Astrocyte (in vitro differentiated cells and primary cell): ENCODE results near the gene TEX2. TPM values are rescaled to one million over a fixed set of nuclear protein-coding genes. Genes with fewer than 3 reads are reported as not detected.

Experiments
- DNase-seq: peaks from one replicate; pipeline ENCODE4 v3.0.0-alpha.2; 2010; ENCODE audit warnings: low read depth
- FAIRE-seq: peaks from 2 replicates; lab custom pipeline; 2011; peaks lifted over from hg19 to GRCh38; lab: Jason Lieb, UNC
- H2AFZ ChIP-seq: 2 replicates; pipeline ENCODE4 v1.6.0; 2012; ENCODE audit warnings: low read depth, low read length, inconsistent platforms
- H3K27ac ChIP-seq: 2 replicates; pipeline ENCODE4 v1.5.1; 2011; ENCODE audit warnings: low read depth, low read length, inconsistent platforms
- H3K27me3 ChIP-seq: 2 replicates; pipeline ENCODE4 v1.6.0; 2011; ENCODE audit warnings: low read length, inconsistent platforms; ENCODE audit not compliant: insufficient read depth
- H3K36me3 ChIP-seq: 2 replicates; pipeline ENCODE4 v1.5.1; 2011; ENCODE audit warnings: low read length, inconsistent platforms; ENCODE audit not compliant: insufficient read depth
- H3K4me1 ChIP-seq: 2 replicates; pipeline ENCODE4 v1.5.1; 2011; ENCODE audit warnings: low read length, inconsistent platforms; ENCODE audit not compliant: insufficient read depth
- H3K4me2 ChIP-seq: 2 replicates; pipeline ENCODE4 v1.6.0; 2012; ENCODE audit warnings: low read length, inconsistent platforms
- H3K4me3 ChIP-seq: 2 replicates; pipeline ENCODE4 v1.5.1; 2011; ENCODE audit warnings: low read depth, mild to moderate bottlenecking, low read length, inconsistent platforms; ENCODE audit not compliant: insufficient read depth
- H3K79me2 ChIP-seq: 2 replicates; pipeline ENCODE4 v1.6.0; 2012; ENCODE audit warnings: mild to moderate bottlenecking, low read length, inconsistent platforms; ENCODE audit not compliant: insufficient read depth
- H3K9ac ChIP-seq: 2 replicates; pipeline ENCODE4 v1.6.0; 2012; ENCODE audit warnings: mild to moderate bottlenecking, low read length, inconsistent platforms
- H3K9me3 ChIP-seq: 2 replicates; pipeline ENCODE4 v1.5.1; 2012; ENCODE audit warnings: low read depth, mild to moderate bottlenecking, low read length, inconsistent platforms; ENCODE audit not compliant: insufficient read depth
- H4K20me1 ChIP-seq: 2 replicates; pipeline ENCODE4 v1.6.0; 2012; ENCODE audit warnings: low read length, inconsistent platforms; ENCODE audit not compliant: insufficient read depth
- H3K27ac Mint-ChIP-seq: one replicate; pipeline ENCODE4 v1.8.0; 2021; ENCODE audit warnings: mild to moderate bottlenecking, mixed read lengths; ENCODE audit not compliant: unreplicated experiment
- H3K27me3 Mint-ChIP-seq: one replicate; pipeline ENCODE4 v1.8.0; 2021; ENCODE audit warnings: low read depth, mixed read lengths; ENCODE audit not compliant: unreplicated experiment
- H3K36me3 Mint-ChIP-seq: one replicate; pipeline ENCODE4 v1.8.0; 2021; ENCODE audit warnings: low read depth, mixed read lengths; ENCODE audit not compliant: unreplicated experiment
- H3K4me1 Mint-ChIP-seq: one replicate; pipeline ENCODE4 v1.8.0; 2021; ENCODE audit warnings: low read depth, mixed read lengths; ENCODE audit not compliant: unreplicated experiment
- H3K4me3 Mint-ChIP-seq: one replicate; pipeline ENCODE4 v1.8.0; 2021; ENCODE audit warnings: mild to moderate bottlenecking, moderate library complexity, mixed read lengths; ENCODE audit not compliant: unreplicated experiment
- H3K9me3 Mint-ChIP-seq: one replicate; pipeline ENCODE4 v1.8.0; 2021; ENCODE audit warnings: mild to moderate bottlenecking, mixed read lengths; ENCODE audit not compliant: unreplicated experiment
- EZH2 ChIP-seq: IDR thresholded peaks from 2 replicates; pipeline ENCODE4 v1.6.1; 2012; ENCODE audit warnings: mild to moderate bottlenecking, low read length, inconsistent platforms; ENCODE audit not compliant: insufficient read depth
- total RNA-seq: library from RNA; stranded (reverse); gene quantifications from 2 replicates; pipeline ENCODE4 v1.2.1, GENCODE V29; 2021
- TF ChIP-seq, protein P1 (sequence below): IDR thresholded peaks from 2 replicates; pipeline ENCODE4 v1.5.1; 2011; ENCODE audit warnings: low read depth, mild to moderate bottlenecking, inconsistent platforms, low read length, moderate library complexity; ENCODE audit not compliant: insufficient read depth

Gene TEX2
- total RNA-seq, 1 donor from 2014 or later: 56.1 TPM

DNA sequence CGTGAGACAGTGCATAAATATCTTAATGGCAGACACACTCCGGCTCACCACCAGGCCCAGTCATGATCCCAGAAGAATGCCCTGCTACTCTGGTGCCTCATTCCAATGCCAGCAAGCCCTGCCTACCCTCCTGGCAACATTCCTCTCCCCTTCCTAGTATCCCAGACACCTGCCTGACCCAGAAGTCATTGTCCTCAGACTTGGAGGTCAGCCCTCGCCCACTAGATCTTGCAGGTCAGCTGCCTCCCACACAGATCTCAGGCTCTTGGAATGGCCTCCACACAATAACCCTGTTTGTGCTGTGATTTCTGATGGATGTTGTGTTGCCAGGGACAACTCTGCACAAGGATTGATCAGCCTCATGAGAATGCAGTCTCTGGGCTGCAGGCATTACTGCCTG lies 1.8 kb upstream of the TEX2 start:
- Histone ChIP-seq H2AFZ (no peak overlapping the region), H3K4me1 (peaks cover 9% of the 10 kb centered on the region), H3K9me3 (no peaks in the 10 kb centered on the region), H4K20me1 (peaks cover 18% of the 10 kb centered on the region), H3K36me3 (no peaks in the 10 kb centered on the region), H3K27ac (no peak overlapping the region), H3K79me2 (peaks cover 25% of the 10 kb centered on the region), H3K4me2 (no peak overlapping the region), H3K9ac (no peak overlapping the region), H3K4me3 (no peak overlapping the region), H3K27me3 (peaks cover 11% of the 10 kb centered on the region)
- peaks cover 2% of the 10 kb centered on the region for H3K9me3 Mint-ChIP-seq
- H3K4me1 Mint-ChIP-seq: peaks cover 33% of the 10 kb centered on the region
- peak overlapping the region; percentile 65 for H3K4me3 Mint-ChIP-seq
- TF ChIP-seq EZH2: no peak
- DNase-seq: no peak
- H3K27me3 Mint-ChIP-seq: peaks cover 4% of the 10 kb centered on the region
- H3K27ac Mint-ChIP-seq: no peak overlapping the region
- FAIRE-seq: no peak
- H3K36me3 Mint-ChIP-seq: peaks cover 2% of the 10 kb centered on the region

DNA sequence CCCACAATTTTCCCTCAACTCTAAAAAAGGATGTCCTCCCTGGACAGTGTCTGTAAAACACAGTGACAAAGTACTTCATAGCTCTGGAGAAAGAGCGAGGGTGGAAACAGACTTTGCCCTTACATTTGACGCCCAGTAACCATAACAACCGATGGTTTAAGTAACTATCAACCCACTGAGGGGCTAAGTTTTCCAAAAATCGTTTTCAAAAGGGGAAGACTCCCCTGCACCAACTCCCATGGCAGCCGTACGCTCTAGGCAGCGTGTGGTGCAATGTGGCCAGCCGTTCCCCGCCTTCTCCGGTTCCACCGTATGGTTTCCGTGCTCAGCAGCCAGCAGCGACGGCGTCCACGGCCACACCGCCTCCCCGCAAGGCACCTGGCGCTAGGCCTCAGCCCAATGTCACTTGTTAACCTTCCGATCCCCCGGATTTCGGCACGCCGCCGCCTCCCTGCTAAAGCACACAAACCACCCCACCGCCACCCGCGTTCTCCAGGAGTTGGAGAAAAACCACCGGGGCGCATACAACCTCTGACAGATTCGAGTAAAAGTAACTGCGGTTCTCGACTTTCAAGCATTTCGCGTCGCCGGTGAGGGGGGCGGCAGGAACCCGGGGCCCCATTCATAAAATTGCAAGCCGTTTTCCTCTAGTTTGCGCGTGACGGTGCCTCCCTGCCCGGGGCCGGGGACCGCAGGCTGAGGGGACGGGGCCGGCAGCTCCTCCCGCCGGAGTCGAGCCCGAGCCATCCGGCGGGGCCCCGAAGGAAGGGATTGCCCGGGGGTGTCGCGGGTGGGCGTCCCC lies 661 bp downstream of the TEX2 start:
- peak overlapping the region; percentile 99 for H3K4me3 Mint-ChIP-seq
- Histone ChIP-seq H3K36me3 (no peaks in the 10 kb centered on the region), H3K79me2 (peaks cover 42% of the 10 kb centered on the region), H2AFZ (peak overlapping the region; percentile 78), H3K9me3 (no peaks in the 10 kb centered on the region), H3K27ac (peak overlapping the region; percentile 31), H3K27me3 (no peaks in the 10 kb centered on the region), H4K20me1 (peaks cover 22% of the 10 kb centered on the region), H3K4me1 (peaks cover 9% of the 10 kb centered on the region), H3K4me3 (peak overlapping the region; percentile 70), H3K9ac (peak overlapping the region; percentile 80), H3K4me2 (peak overlapping the region; percentile 99)
- FAIRE-seq (no peak), DNase-seq (no peak)
- H3K9me3 Mint-ChIP-seq: no peaks in the 10 kb centered on the region
- peaks cover 35% of the 10 kb centered on the region for H3K4me1 Mint-ChIP-seq
- H3K36me3 Mint-ChIP-seq: peaks cover 2% of the 10 kb centered on the region
- no peaks in the 10 kb centered on the region for H3K27me3 Mint-ChIP-seq
- H3K27ac Mint-ChIP-seq: peak overlapping the region; percentile 81
- TF ChIP-seq, protein P1, sequence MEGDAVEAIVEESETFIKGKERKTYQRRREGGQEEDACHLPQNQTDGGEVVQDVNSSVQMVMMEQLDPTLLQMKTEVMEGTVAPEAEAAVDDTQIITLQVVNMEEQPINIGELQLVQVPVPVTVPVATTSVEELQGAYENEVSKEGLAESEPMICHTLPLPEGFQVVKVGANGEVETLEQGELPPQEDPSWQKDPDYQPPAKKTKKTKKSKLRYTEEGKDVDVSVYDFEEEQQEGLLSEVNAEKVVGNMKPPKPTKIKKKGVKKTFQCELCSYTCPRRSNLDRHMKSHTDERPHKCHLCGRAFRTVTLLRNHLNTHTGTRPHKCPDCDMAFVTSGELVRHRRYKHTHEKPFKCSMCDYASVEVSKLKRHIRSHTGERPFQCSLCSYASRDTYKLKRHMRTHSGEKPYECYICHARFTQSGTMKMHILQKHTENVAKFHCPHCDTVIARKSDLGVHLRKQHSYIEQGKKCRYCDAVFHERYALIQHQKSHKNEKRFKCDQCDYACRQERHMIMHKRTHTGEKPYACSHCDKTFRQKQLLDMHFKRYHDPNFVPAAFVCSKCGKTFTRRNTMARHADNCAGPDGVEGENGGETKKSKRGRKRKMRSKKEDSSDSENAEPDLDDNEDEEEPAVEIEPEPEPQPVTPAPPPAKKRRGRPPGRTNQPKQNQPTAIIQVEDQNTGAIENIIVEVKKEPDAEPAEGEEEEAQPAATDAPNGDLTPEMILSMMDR: no peak
- no peak for TF ChIP-seq EZH2

DNA sequence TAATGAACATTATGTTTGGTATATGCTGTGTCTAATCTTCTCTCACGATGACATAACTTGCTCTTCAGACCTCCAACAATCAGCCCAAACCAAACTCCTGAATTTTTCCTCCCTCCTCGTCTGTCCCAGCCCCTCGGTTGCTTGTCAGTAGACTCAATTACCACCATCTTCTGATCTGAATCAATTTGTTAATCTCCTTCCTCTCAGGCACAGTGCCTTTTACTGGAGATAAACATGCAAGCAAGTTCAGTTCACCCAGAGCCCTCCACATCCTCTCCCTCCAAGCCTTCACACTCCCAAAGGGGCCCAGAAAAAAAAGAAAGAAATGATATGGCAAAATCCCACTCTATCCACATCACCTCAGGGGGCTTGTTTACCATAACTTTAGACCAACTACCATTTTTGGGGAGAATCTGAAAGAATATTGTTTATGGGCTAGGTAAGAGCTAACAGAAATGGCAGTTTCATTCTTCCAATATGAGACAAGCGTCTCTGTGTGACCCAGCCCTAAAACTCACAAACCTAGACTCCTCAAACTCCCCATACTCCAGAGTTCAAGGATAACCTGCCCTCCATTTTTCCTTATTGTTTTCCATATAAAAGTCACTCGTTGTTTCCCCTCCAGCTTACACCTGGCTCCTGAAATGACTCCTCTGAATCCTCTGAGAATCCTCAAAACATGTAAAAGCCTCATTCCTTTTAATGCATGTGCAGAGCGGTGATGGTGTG lies 1.5 kb downstream of the TEX2 start:
- FAIRE-seq (no peak), DNase-seq (no peak)
- Mint-ChIP-seq H3K36me3 (peaks cover 2% of the 10 kb centered on the region), H3K27ac (peak overlapping the region; percentile 81), H3K4me1 (peaks cover 41% of the 10 kb centered on the region), H3K27me3 (no peaks in the 10 kb centered on the region), H3K4me3 (peak overlapping the region; percentile 99), H3K9me3 (no peaks in the 10 kb centered on the region)
- Histone ChIP-seq H3K36me3 (no peaks in the 10 kb centered on the region), H3K9me3 (no peaks in the 10 kb centered on the region), H3K4me1 (peaks cover 9% of the 10 kb centered on the region), H3K27ac (no peak overlapping the region), H3K4me2 (peak overlapping the region; percentile 99), H2AFZ (peak overlapping the region; percentile 78), H3K27me3 (no peaks in the 10 kb centered on the region), H3K79me2 (peaks cover 50% of the 10 kb centered on the region), H3K4me3 (peak overlapping the region; percentile 70), H3K9ac (peak overlapping the region; percentile 80), H4K20me1 (peaks cover 28% of the 10 kb centered on the region)
- no peak for TF ChIP-seq EZH2
- TF ChIP-seq, protein P1: no peak
